Midbrain (tissue), 1 donor: ENCODE measurements around the gene FAR2.
A peak's percentile ranks its signal among the peaks of the same experiment; 100 is the strongest.
"Not testable (repeated sequence)": the region's sequence is repeated elsewhere in the genome, so short reads cannot be mapped to it uniquely, and the experiment has no call there.

ENCODE experiments used
- DNase-seq: peaks from one replicate; lab custom pipeline; 2025; lab: John Stamatoyannopoulos, UW

Gene FAR2

DNA sequence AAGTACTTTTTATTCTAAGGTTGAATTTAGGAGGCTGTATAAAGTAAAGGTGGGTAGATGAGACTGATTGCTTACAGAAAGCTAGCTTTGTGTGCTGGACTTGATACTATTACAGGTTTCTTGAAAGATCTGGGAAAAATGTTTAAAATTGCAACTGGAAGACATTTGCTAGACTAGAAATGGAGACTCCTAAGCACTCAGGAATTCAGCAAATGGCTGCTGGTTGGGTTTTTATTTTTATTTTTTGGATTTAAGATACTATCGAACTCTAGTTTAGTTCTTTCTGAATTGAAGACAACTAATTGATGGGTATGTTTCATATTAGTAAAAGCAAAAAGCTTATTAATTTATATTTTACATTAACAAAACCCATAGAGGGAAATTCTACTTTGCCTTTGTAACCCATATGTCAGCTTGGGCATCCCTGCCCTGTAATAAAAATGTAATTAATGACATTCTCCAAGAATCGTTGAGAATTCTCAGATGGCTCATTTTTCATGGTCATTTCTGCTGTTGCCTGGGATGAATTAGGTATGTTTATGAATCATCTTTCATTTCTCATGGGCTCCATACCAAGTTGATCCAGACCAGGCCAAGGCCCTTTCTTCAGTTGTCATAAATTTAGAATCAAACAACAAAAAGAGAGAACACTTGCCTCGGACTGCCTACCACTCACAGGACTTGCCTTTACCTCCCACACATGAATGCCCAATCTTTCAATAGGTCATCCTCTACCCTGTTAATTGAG is 129.8 kb downstream of the FAR2 start:
- DNase-seq: no peak

DNA sequence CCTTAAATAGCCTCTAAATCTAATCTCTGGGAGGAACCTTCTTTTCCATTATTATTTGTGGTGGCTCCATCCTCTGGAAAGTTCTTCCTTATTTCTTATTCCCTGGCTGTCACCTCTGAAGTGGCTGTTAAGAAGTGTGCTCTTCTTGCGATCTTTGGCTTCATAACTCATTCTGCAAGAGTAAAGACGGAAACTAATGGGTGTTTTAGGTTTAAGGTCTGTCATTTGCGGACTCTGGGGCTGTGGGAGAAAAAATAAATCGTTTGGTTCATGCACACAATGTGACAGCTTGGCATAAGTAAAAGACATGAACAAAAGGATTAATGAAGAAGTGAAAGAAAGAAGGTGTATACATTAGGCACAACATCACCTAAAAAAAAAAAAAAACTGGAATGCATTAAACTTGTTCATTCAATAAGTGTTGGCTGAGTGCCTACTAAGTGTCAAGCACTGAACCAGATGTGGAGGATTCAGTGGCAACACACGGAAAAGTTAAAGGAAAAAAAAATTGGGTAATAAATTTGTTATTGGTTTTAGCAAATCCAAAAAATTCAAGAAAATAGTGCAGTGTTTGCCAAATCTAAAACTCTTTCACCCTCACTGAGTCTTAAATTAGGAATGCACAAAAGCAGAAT is 132.4 kb downstream of the FAR2 start:
- no peak for DNase-seq

DNA sequence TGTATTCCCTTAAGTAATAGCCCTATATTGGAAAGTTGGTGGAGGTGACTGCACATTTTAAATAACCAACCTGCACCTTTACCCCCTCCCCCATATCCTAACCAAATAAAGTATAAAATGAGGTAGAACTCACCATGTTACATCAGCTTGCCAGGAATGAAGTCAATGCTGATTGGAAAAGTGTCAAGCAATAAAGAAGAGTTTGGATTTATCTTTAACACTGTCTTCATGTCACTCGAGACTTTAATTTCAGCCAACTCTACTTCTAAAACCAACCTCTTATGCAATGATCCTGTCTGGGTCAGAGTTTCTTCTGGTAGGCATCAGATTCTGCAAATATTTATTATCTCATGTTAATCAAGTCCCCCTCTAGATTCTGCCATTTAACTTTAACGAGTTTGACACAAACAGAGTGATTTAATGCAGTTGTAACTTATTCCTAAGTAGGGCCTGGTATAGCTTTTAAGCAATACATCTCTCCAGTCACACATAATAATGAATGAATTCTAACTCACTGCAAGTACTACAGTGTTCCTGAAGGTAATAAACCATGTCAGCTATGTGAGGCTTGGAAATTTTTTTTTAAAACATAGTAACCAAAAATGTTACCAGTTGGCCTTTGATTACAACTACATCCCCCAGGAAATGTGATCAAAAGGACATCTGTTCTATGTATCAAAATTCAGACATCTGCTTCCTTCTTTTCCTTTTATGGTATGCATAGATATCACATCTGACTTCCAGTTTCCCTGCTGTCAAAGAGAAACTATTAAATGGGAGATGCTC is 133.1 kb downstream of the FAR2 start:
- DNase-seq: no peak

DNA sequence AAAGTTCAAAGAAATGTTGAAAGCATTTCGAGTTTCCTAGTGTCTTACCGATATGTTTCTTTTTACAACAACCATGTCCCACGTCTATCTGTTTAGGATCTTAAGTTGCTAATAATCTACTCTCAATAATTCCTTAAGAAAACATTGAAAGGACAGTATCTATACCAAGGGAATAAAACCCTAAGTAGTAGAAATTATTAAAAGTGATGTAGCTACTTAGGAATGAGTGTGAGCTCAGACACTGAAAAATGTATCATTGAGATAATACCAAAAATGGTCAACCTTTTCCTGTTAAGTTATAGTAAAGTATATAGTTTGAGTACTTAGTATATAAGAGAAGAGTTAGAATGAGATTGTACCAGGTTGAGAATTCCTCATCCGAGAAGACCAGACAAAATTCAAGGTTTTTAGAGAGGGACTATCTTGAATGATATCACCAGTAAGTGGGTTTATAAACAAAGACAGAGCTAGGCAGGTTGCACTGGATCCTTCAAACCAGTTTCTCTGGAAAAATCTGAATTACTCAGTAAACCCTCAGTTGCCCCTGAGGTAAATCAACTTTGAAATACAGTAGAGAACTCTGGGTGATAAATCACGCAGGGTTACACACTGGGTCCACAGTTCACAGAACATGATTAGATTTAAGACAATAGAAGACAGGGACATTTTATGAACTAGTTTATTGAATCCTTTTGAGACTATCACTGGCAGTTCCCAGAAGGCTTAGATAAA is 135.1 kb downstream of the FAR2 start:
- DNase-seq: no peak

DNA sequence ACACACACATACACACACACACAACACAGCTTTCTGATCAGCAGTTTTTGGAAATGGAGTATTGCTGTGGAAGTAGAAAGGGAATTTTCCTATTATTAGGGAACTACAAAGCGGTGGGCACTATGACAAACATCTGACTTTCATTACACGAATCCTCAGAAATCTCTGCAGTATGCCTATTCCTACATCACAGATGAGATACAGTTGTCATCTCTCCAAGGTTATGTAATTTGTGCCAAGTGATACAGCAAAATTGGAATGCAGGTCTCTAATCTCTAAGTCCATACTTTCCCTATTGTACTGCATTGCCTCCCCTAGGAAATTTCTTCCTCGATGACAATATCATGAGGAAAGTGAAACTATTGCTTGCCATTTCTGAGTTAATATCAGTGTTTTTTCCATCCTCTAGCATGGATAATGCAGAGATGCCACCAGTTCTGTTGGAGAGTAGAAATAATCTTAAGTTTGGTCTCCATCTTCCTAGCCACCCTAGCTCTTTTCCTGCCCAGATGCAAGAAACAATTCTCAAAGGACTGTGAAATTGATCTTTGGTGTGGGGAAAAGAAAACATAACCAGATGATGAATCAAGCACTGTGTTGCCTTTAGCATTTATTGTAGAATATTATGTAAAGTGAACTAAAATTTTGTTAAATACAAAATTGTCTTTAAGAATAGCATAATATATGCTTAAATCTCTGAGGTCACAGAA is 137.2 kb downstream of the FAR2 start:
- DNase-seq: no peak

DNA sequence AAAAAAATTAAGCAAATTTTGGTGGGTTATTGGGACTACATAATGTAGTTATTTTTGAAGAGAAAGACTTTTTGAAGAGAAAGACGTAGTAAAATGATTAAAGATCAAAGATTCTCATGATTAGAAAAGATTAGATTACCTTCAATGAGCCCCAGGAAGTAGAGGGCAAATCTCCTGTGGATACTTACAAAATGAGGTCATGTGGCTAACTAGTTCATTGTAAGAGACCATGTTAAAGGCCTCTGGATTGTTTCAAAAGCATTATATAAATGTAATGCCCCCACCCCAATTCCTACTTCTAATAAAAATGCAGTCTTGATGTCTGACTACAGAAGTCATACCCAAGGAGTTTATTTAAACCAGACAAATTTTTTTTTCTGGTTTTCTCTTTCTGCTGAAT is 138.5 kb downstream of the FAR2 start:
- DNase-seq: no peak

DNA sequence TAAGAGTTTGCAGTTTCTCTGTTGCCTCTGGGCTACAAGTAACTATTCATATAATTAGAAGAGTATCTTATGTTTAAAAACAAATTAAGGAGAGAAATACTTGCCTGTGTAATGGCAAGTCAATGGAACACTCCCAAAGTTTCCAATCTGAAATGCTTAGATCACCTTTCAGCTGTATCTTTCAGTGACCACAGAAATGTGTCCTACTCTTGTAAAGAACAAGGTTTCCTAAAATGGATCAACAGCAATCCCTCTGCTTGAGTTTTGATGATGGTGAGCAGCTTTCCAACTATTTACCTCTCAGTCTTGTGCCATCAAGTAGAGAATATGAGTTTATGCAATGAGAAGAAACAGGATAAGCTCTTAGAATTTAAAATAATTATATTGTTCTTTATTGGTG is 139.0 kb downstream of the FAR2 start:
- DNase-seq: no peak

DNA sequence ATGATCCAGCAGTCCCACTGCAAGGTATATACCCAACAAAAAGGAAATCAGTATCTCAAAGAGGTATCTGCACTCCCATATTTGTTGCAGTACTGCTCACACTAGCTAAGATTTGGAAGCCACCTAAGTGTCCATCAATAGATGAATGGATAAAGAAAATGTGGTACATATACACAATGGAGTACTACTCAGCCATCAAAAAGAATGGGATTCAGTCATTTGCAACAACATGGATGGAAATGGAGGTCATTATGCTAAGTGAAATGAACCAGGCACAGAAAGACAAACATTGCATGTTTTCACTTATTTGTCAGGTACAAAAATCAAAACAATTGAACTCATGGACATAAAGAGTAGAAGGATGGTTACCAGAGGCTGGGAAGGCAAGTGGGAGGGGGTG is 141.4 kb downstream of the FAR2 start:
- DNase-seq: not testable (repeated sequence)

DNA sequence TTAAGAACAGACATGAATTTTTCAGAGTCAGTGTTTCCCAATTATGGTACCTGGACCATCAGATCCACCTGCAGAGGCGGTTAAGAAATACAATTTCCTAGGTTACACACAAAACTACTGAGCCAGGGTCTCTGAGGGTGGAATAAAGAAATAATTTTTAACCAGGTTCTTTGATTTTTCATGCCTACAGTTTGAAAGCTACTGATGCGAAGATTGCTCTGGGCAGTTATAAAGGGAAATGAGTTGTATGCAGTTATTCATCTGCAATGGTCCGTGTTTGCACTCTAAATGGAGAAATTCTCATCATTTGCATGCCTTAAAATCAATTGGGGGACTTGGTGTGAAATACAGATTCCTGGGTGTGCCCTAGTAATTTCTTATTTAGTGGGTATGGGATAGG is 142.1 kb downstream of the FAR2 start:
- DNase-seq: no peak

DNA sequence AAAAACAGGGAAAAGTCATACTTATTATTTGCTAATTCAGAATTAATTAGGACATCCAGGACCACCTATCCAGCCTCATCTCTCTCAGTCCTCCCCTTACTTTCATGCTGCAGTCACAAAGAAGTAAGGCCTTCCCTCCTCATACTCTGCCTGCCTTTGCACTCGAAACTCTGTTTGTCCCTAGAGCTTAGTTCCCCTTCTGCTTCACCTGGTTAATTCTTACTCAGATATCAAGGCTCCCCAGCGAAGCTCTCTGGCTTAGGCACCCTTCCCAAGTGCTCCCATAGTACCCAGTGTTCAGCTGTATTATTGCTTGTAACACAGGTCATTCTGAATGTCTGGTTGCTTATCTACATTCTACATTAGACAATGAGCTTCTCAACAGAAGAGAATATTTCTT is 150.6 kb downstream of the FAR2 start:
- DNase-seq: no peak

DNA sequence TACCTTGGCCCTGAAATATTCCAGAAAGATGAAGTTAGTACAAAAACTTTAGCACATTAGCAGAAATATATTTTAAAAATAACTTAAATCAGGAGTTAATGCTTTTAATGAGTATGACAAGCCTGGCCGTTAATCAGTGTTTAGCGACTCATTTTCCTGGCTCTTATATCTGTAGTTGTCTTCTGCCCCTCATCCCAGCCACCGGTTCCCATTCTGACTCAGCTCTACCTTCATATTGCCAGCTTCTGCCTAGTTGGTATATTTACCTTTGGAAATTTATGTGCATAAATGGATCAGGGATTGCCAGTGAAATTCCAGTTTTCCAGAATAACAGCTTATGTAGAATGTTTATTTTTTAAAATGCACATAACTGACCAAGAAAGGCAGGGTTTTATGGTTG is 152.0 kb downstream of the FAR2 start:
- DNase-seq: no peak

DNA sequence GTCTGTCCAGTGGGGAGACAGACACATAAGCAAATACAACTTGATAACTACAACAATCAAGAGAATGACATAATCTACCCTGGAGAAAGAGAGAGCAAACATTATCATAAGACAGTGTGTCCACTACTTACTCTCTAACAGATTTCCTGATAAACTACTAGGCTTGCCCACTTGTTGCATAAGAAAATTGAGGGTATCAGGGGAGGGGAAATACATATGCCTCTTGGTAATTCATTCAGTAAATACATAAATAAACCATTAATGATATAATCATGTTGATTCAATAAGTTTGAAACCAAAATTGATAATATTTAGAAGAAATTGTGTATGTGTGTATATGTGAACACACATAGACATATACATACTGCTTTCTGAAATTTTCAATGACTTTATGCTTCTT is 155.3 kb downstream of the FAR2 start:
- DNase-seq: no peak

DNA sequence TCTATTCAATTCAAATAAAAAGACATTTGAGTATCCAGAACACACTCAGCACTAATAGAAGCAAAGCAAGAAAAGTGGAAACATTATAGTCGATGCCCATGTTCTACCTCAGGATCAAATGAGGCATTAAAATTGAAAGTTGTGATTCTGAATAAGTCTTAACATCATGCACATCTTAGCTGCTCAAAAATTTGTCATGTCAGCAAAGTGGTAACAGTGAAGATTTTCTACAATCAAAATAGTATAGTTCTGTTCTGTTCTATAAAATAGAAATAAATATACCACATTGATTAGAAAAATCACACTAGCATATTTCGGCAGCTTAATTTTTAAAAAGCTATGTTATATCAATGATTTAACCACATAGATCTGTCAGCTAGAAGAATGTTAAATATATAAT is 157.2 kb downstream of the FAR2 start:
- no peak for DNase-seq

DNA sequence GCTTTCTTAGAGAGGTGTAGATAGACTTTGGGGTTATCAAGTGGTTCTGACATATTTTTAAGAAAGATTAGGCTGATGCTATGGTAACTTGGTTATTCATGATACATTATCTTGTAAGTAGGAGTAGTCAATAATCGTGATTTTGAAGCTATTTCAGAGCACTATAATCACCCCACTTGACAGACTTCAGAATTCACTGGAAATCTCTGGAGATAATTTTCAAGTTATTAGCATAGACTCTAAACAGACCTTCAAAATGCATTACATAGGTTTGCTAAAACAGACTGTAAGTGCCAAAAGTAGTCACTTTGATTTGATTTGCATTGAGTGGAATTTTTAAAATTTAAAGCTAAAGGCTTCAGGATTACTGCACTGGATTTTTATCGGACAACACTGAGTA is 157.6 kb downstream of the FAR2 start:
- no peak for DNase-seq

DNA sequence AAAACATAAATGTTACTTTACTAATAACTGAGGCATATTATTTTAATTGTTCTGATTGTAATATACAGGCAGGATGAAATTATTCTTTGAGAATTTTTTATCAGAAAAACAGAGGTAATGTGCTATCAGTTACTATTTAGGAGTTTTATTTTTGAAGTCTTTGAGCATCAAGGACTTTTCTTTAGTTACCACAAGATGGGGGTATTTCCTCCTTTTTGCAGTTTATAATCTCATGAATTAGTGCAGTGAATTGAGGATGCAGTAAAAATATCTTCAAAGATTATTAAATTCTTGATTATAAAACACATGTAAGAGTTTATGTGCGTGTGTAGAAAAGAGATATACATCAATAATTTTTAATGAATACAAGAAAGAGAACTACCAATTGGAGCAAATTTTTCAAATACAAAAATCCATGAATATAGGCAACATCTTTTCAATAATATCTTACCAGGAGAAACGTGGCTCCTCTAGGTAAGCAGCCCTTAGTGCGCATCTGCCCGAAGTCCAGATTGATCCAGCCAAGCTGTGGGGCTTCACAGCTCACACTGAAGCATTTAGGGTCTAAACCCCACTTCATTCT is 160.3 kb downstream of the FAR2 start:
- no peak for DNase-seq

DNA sequence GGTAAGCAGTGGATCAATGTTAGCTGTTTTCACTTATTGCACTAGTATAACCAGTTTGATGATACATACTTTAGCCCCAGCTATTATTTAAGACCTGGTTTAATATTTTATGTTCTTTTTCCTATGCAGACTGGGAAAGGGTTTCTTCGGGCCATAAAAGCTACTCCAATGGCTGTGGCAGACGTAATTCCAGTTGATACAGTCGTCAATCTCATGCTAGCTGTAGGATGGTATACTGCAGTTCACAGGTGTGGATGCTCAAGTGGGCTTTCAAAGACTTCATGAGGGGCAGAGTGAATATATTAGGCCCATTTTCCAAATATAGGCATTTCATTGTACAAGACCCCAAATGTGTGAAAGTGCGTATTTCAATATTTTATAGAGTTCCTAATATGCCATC is 161.8 kb downstream of the FAR2 start:
- DNase-seq: no peak

DNA sequence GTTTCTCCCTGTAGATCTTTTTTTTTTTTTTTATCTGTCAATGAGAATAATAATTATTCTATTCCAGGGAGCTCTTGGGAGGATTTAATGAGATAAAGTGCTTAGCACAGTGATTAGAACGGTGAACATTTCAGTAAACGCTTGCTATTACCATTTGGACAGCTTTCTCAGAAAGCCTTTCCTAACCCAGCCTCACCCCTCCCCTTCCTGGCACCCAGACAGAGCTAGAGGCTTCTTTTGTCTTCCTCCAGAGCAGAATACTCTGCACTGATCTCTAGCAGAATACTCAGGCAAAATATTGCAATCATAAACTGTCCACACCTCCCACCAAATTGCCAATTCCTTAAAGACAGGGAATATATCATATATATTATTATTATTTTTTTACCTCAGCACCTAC is 165.3 kb downstream of the FAR2 start:
- peak; percentile 24 for DNase-seq

DNA sequence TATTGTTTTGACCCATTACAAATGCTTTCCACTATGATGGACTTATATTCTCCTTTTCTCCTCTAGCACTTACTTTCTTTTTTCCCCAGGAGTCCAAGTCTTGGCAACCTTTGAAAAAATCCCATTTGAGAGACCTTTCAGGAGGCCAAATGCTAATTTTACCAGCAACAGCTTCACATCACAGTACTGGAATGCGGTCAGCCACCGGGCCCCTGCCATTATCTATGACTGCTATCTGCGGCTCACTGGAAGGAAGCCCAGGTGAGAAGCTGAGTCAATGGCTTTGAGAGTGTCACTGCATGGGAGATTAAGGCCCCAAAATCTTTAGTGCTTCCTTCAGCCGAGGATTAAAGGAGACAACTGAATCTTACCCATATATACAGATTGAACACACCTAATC is 167.7 kb downstream of the FAR2 start:
- DNase-seq: no peak

DNA sequence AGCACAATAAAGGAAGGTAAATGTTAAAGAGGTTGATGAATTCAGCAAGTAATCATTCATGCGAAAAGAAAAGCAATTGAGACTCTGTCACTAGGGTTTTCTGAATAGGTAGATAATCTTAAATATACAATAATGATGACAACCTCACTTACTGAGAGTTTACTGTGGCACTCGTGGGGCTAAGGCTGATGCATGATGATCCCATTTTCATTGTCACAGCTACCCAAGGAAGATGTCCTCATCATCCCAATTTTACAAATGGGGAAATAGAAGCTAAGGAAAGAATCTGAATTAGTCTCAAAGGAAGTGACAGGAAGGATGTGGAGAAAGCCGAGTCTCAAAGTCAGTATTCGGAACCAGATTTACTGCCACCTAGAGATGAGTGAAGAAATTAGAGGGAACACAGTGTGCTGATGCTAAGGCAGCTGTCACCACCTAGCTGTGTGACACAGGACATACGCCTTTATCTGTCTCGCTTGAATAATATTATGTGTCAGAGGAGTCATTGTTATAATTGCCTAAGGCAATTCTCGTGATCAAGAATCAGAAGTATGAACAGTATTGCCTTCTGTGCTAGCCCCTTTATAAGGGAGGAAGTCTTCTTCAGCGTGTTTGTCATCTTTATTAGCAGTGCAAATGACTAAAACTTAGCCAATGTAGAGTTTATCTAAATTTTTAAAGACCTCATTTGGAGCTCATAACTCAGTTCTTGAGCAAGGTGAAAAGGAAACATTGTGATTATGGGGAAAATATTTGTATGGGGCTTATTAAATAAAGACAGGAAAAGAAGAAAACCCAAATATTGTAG is 168.7 kb downstream of the FAR2 start:
- DNase-seq: peak; percentile 82

DNA sequence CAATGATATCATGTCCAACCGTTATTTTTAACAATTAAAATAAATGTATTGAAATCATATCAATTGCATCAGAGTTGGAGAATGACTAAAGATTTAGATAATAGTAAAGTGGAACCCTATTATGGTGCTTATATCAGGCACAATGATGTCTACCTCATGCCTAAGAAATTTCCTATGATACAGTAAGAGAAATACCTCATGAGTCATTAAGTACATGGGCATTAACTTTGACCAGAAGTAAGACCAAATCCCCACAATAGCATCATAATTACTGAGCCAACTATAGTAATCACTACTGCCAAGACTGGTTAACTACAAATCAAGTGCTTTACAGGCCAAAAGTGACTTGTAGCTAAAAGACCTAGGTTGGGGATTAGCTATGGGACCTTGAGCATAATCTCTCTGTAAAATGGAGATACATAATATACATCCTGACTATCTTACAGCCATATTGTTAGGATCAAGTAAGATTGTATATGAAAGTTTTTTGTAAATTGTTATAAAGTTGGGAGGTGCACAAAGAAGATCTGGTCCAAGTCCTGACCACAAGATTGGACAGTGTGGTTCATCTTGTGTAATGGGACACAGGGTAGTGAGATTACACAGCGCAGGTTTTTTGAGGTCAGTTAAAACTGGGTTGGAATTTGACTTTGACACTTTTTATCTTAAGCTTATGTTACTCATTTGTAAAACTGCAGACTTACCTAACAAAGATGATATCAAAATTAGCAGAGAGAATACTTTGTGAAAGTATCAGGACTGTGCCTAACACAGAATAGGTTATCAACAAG is 171.4 kb downstream of the FAR2 start:
- DNase-seq: no peak
